ENCODE measurements around the gene RFPL4AL1. TPM values are rescaled to one million over a fixed set of nuclear protein-coding genes. Genes with fewer than 3 reads are reported as not detected.

The RFPL4AL1 gene
- total RNA-seq, 1 donor from 2014 or later: not detected

Other genes starting within 250 kb of the RFPL4AL1 start
- not detected in 2 replicates for gene SBK2, start 232.0 kb upstream of the RFPL4AL1 start, total RNA-seq
- gene SBK3, start 223.6 kb upstream of the RFPL4AL1 start, total RNA-seq: 0.13 and 0.28 TPM in 2 replicates
- 2.6 and 4.1 TPM in 2 replicates for gene ZNF579, start 188.3 kb upstream of the RFPL4AL1 start, total RNA-seq
- 2.4 and 2.5 TPM in 2 replicates for gene FIZ1, start 169.6 kb upstream of the RFPL4AL1 start, total RNA-seq
- 12.2 and 12.5 TPM in 2 replicates for gene ZNF524, start 168.8 kb upstream of the RFPL4AL1 start, total RNA-seq
- 0.67 and 0.86 TPM in 2 replicates for gene ZNF865, start 163.5 kb upstream of the RFPL4AL1 start, total RNA-seq
- 2.5 and 3.7 TPM in 2 replicates for gene ZNF784, start 144.6 kb upstream of the RFPL4AL1 start, total RNA-seq
- 2.5 and 2.6 TPM in 2 replicates for gene ZNF580, start 128.1 kb upstream of the RFPL4AL1 start, total RNA-seq
- 18.0 and 33.9 TPM in 2 replicates for gene ZNF581, start 125.5 kb upstream of the RFPL4AL1 start, total RNA-seq
- gene CCDC106, start 120.9 kb upstream of the RFPL4AL1 start, total RNA-seq: 6.1 and 8.6 TPM in 2 replicates
- 165 and 185 TPM in 2 replicates for gene U2AF2, start 114.1 kb upstream of the RFPL4AL1 start, total RNA-seq
- gene EPN1, start 93.9 kb upstream of the RFPL4AL1 start, total RNA-seq: 75.9 and 88.6 TPM in 2 replicates
- under 0.01 TPM in 1 of 2 replicates, not detected in the other for gene NLRP9, start 30.7 kb upstream of the RFPL4AL1 start, total RNA-seq
- gene RFPL4A, start 10.0 kb upstream of the RFPL4AL1 start, total RNA-seq: 0.11 and 0.13 TPM in 2 replicates
- not detected in 2 replicates for gene NLRP11, start 62.9 kb downstream of the RFPL4AL1 start, total RNA-seq
- not detected in 2 replicates for gene NLRP4, start 67.4 kb downstream of the RFPL4AL1 start, total RNA-seq
- not detected in 2 replicates for gene NLRP13, start 163.2 kb downstream of the RFPL4AL1 start, total RNA-seq
- gene NLRP8, start 178.7 kb downstream of the RFPL4AL1 start, total RNA-seq: not detected in 2 replicates
- gene NLRP5, start 217.7 kb downstream of the RFPL4AL1 start, total RNA-seq: not detected in 2 replicates